KMS-11 (cell line): ENCODE data around the gene DAP.
"Not testable (repeated sequence)": the region's sequence is repeated elsewhere in the genome, so short reads cannot be mapped to it uniquely, and the experiment has no call there.

ENCODE experiments used
- H2AFZ ChIP-seq: fragments of 200-600 bp; sonication (generic); 2 replicates; pipeline ENCODE4 v1.6.1; 2016; ENCODE audit warnings: antibody characterized with exemption, mixed run types, low read depth
- H3K27ac ChIP-seq: fragments of 200-600 bp; sonication (generic); 2 replicates; pipeline ENCODE4 v1.6.1; 2016; ENCODE audit warnings: mild to moderate bottlenecking, mixed run types
- H3K27me3 ChIP-seq: fragments of 200-600 bp; sonication (generic); 2 replicates; pipeline ENCODE4 v1.6.1; 2017; ENCODE audit warnings: mild to moderate bottlenecking, low read depth, mixed run types, moderate library complexity; ENCODE audit not compliant: insufficient read depth
- H3K36me3 ChIP-seq: fragments of 200-600 bp; sonication (generic); 2 replicates; pipeline ENCODE4 v1.6.1; 2017; ENCODE audit warnings: mild to moderate bottlenecking, mixed run types; ENCODE audit not compliant: insufficient read depth
- H3K4me1 ChIP-seq: fragments of 200-600 bp; sonication (generic); 2 replicates; pipeline ENCODE4 v1.6.1; 2016; ENCODE audit warnings: mild to moderate bottlenecking, low read depth, mixed run types; ENCODE audit not compliant: poor library complexity, severe bottlenecking
- H3K4me2 ChIP-seq: fragments of 200-600 bp; sonication (generic); 2 replicates; pipeline ENCODE4 v1.7.0; 2016; ENCODE audit warnings: mild to moderate bottlenecking, mixed run types
- H3K4me3 ChIP-seq: fragments of 200-600 bp; sonication (generic); IDR thresholded peaks from 2 replicates; pipeline ENCODE4 v1.6.1; 2017; ENCODE audit warnings: low read depth, low read length, mixed read lengths; ENCODE audit not compliant: insufficient read depth
- H3K79me2 ChIP-seq: fragments of 200-600 bp; sonication (generic); 2 replicates; pipeline ENCODE4 v1.6.1; 2016; ENCODE audit warnings: low read depth, mixed run types; ENCODE audit not compliant: insufficient read depth
- H3K9ac ChIP-seq: fragments of 200-600 bp; sonication (generic); 2 replicates; pipeline ENCODE4 v1.6.1; 2016; ENCODE audit warnings: mild to moderate bottlenecking, mixed run types
- H4K20me1 ChIP-seq: fragments of 200-600 bp; sonication (generic); 2 replicates; pipeline ENCODE4 v1.6.1; 2016; ENCODE audit warnings: mild to moderate bottlenecking, mixed run types; ENCODE audit not compliant: insufficient read depth
- CTCF ChIP-seq: fragments of 200-600 bp; sonication (generic); conservative IDR thresholded peaks from 2 replicates; pipeline ENCODE4 v1.6.1; 2017; ENCODE audit warnings: low read depth, mild to moderate bottlenecking, antibody characterized with exemption, low read length, moderate library complexity, mixed read lengths

DAP gene

GRCh38 chr5:10789021-10789420, 28.0 kb upstream of the DAP start:
- Histone ChIP-seq H3K4me2 (no peak overlapping the region), H3K4me3 (no peak overlapping the region), H3K9ac (no peak overlapping the region), H4K20me1 (no peaks in the 10 kb centered on the region), H3K79me2 (no peaks in the 10 kb centered on the region), H2AFZ (no peak overlapping the region), H3K4me1 (no peaks in the 10 kb centered on the region), H3K27me3 (no peaks in the 10 kb centered on the region), H3K36me3 (no peaks in the 10 kb centered on the region), H3K27ac (no peak overlapping the region)
- no peak for TF ChIP-seq CTCF

- H2AFZ ChIP-seq, result no peak overlapping the region
- TF ChIP-seq CTCF, result no peak
These were observed 27.3 kb upstream of the DAP start for GRCh38 chr5:10788358-10788757.

GRCh38 chr5:10786835-10787234, 25.8 kb upstream of the DAP start:
- Histone ChIP-seq H3K27me3 (no peaks in the 10 kb centered on the region), H3K27ac (no peak overlapping the region), H4K20me1 (no peaks in the 10 kb centered on the region), H3K79me2 (no peaks in the 10 kb centered on the region), H3K36me3 (no peaks in the 10 kb centered on the region), H3K4me2 (no peak overlapping the region), H3K4me3 (no peak overlapping the region), H3K9ac (no peak overlapping the region), H3K4me1 (no peaks in the 10 kb centered on the region), H2AFZ (peak overlapping the region; percentile 34)
- TF ChIP-seq CTCF, result no peak

More at GRCh38 chr5:10788358-10788757, 27.3 kb upstream of the DAP start:
- no peak overlapping the region for H3K4me2 ChIP-seq
- no peaks in the 10 kb centered on the region for H3K4me1 ChIP-seq
- no peak overlapping the region for H3K4me3 ChIP-seq
- H4K20me1 ChIP-seq, result no peaks in the 10 kb centered on the region
- H3K79me2 ChIP-seq, result no peaks in the 10 kb centered on the region
- H3K36me3 ChIP-seq, result no peaks in the 10 kb centered on the region
- H3K9ac ChIP-seq, result no peak overlapping the region
- no peak overlapping the region for H3K27ac ChIP-seq
- no peaks in the 10 kb centered on the region for H3K27me3 ChIP-seq

- not testable (repeated sequence) for H3K79me2 ChIP-seq, H4K20me1 ChIP-seq, H2AFZ ChIP-seq, H3K27ac ChIP-seq, H3K36me3 ChIP-seq, H3K4me1 ChIP-seq, H3K4me3 ChIP-seq, H3K4me2 ChIP-seq, H3K9ac ChIP-seq, H3K27me3 ChIP-seq
These were observed 19.2 kb upstream of the DAP start for GRCh38 chr5:10780208-10780607.

GRCh38 chr5:10779592-10779991, 18.6 kb upstream of the DAP start:
- Histone ChIP-seq H3K9ac (no peak overlapping the region), H2AFZ (no peak overlapping the region), H3K4me2 (no peak overlapping the region), H3K4me3 (no peak overlapping the region), H3K27me3 (no peaks in the 10 kb centered on the region), H4K20me1 (no peaks in the 10 kb centered on the region), H3K79me2 (no peaks in the 10 kb centered on the region), H3K36me3 (no peaks in the 10 kb centered on the region), H3K27ac (no peak overlapping the region), H3K4me1 (no peaks in the 10 kb centered on the region)
- no peak for TF ChIP-seq CTCF
